IMR-90 (cell line): Measurements from ENCODE around the gene CIZ1.

Source experiments
- CEBPB ChIP-seq: IDR thresholded peaks from 2 replicates; pipeline ENCODE4 v1.6.1; 2012; ENCODE audit warnings: low read depth, low read length, improper control_type of control experiment
- CHD1 ChIP-seq: IDR thresholded peaks from 2 replicates; pipeline ENCODE4 v1.6.1; 2012; ENCODE audit warnings: low read depth, low read length, improper control_type of control experiment
- ELK1 ChIP-seq: fragments of 150-350 bp; IDR thresholded peaks from 2 replicates; pipeline ENCODE4 v1.6.1; 2016; ENCODE audit warnings: low read depth, mild to moderate bottlenecking, low read length, moderate library complexity, borderline replicate concordance
- FOS ChIP-seq: fragments of 150-350 bp; IDR thresholded peaks from 2 replicates; pipeline ENCODE4 v1.6.1; 2016; ENCODE audit warnings: low read depth, low read length
- MAFK ChIP-seq: IDR thresholded peaks from 2 replicates; pipeline ENCODE4 v1.6.1; 2012; ENCODE audit warnings: low read depth, low read length, improper control_type of control experiment
- MXI1 ChIP-seq: IDR thresholded peaks from 2 replicates; pipeline ENCODE4 v1.6.1; 2012; ENCODE audit warnings: low read depth, mild to moderate bottlenecking, low read length, moderate library complexity, borderline replicate concordance
- NFE2L2 ChIP-seq: fragments of 150-350 bp; IDR thresholded peaks from 2 replicates; pipeline ENCODE4 v1.6.1; 2016; ENCODE audit warnings: low read depth, mild to moderate bottlenecking, low read length
- POLR2A ChIP-seq: IDR thresholded peaks from 2 replicates; pipeline ENCODE4 v1.6.1; 2012; ENCODE audit warnings: mild to moderate bottlenecking, low read depth, low read length
- RAD21 ChIP-seq: IDR thresholded peaks from 2 replicates; pipeline ENCODE4 v1.6.1; 2012; ENCODE audit warnings: low read length, improper control_type of control experiment
- RCOR1 ChIP-seq: IDR thresholded peaks from 2 replicates; pipeline ENCODE4 v1.6.1; 2012; ENCODE audit warnings: mild to moderate bottlenecking, low read length, improper control_type of control experiment; ENCODE audit not compliant: insufficient replicate concordance
- RFX5 ChIP-seq: IDR thresholded peaks from 2 replicates; pipeline ENCODE4 v1.8.0; 2012; ENCODE audit warnings: low read depth, mild to moderate bottlenecking, low read length, moderate library complexity
- SMC3 ChIP-seq: fragments of 150-350 bp; IDR thresholded peaks from 2 replicates; pipeline ENCODE4 v1.6.1; 2016; ENCODE audit warnings: low read depth, mild to moderate bottlenecking, antibody characterized with exemption, low read length, moderate library complexity
- USF2 ChIP-seq: fragments of 150-350 bp; IDR thresholded peaks from 2 replicates; pipeline ENCODE4 v1.6.1; 2017; ENCODE audit warnings: mild to moderate bottlenecking, antibody characterized with exemption, low read length, low read depth
- TF ChIP-seq, protein P1 (sequence below): conservative IDR thresholded peaks from 2 replicates; pipeline ENCODE4 v1.5.1; 2012; ENCODE audit warnings: mild to moderate bottlenecking, low read depth, low read length, improper control_type of control experiment

DNA sequence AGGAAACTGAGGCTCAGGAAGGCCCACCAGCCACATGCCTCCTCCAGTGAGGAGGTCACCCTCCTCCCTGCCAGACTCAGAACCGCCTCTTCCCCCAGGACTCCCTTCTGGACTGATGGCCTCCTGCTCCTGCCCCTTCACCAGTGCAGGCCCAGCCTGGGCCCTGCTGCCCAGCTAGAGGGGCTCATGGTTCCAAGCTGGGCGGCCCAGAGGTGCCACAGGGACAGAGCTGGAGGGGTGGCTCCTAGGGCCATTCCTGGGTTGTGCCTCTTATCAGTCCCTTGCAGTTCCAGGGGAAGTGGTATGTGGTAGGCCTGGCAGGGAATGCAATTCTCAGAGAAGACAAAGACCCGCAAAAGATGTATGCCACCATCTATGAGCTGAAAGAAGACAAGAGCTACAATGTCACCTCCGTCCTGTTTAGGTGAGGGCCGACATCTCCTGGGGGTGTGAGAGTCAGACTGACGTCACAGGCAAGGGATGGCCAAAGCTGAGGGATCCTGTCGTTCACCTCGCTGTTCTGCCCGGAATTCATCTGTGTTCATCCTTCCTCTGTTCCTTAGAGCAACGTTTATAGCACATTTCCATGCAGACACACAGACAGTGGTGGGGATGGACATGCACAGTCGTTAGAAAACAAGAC, 41.3 kb downstream of the CIZ1 start:
- TF ChIP-seq NFE2L2 (no peak), RCOR1 (no peak), FOS (no peak), POLR2A (no peak), ELK1 (no peak), CHD1 (no peak), RAD21 (no peak), RFX5 (no peak), CEBPB (no peak), SMC3 (no peak), USF2 (no peak), MAFK (no peak), MXI1 (no peak)
- TF ChIP-seq, protein P1, sequence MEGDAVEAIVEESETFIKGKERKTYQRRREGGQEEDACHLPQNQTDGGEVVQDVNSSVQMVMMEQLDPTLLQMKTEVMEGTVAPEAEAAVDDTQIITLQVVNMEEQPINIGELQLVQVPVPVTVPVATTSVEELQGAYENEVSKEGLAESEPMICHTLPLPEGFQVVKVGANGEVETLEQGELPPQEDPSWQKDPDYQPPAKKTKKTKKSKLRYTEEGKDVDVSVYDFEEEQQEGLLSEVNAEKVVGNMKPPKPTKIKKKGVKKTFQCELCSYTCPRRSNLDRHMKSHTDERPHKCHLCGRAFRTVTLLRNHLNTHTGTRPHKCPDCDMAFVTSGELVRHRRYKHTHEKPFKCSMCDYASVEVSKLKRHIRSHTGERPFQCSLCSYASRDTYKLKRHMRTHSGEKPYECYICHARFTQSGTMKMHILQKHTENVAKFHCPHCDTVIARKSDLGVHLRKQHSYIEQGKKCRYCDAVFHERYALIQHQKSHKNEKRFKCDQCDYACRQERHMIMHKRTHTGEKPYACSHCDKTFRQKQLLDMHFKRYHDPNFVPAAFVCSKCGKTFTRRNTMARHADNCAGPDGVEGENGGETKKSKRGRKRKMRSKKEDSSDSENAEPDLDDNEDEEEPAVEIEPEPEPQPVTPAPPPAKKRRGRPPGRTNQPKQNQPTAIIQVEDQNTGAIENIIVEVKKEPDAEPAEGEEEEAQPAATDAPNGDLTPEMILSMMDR = no peak
